Keratinocyte (primary cell): ENCODE results near the gene NCK2. TPM values are rescaled to one million over a fixed set of nuclear protein-coding genes. Genes with fewer than 3 reads are reported as not detected.

Experiments used
- DNase-seq: peaks from one replicate; pipeline ENCODE4 v3.0.0-alpha.2; 2011; ENCODE audit warnings: low read depth, missing footprints, low spot score
- FAIRE-seq: peaks from 2 replicates; lab custom pipeline; 2011; peaks lifted over from hg19 to GRCh38; lab: Jason Lieb, UNC
- H2AFZ ChIP-seq: 2 replicates; pipeline ENCODE4 v1.6.0; 2012; ENCODE audit warnings: low read length, control low read depth, inconsistent platforms; ENCODE audit not compliant: control insufficient read depth
- H3K27ac ChIP-seq: 2 replicates; pipeline ENCODE4 v1.5.1; 2011; ENCODE audit warnings: low read length; ENCODE audit not compliant: control insufficient read depth, insufficient read depth
- H3K27me3 ChIP-seq: 3 replicates; pipeline ENCODE4 v1.6.0; 2011; ENCODE audit warnings: low read length; ENCODE audit not compliant: control insufficient read depth, insufficient read depth; ENCODE audit errors: extremely low read depth
- H3K36me3 ChIP-seq, 2 experiments: 2 replicates in 1 of 2; 3 replicates in 1 of 2; pipeline ENCODE4 v1.5.1; 2011; ENCODE audit warnings: low read length in 2 of 2, mild to moderate bottlenecking in 1 of 2; ENCODE audit not compliant: control insufficient read depth in 2 of 2, insufficient read depth in 2 of 2; ENCODE audit errors: extremely low read depth in 1 of 2
- H3K4me1 ChIP-seq: 3 replicates; pipeline ENCODE4 v1.5.1; 2011; ENCODE audit warnings: low read length; ENCODE audit not compliant: control insufficient read depth, insufficient read depth; ENCODE audit errors: extremely low read depth
- H3K4me2 ChIP-seq: 3 replicates; pipeline ENCODE4 v1.6.0; 2011; ENCODE audit warnings: low read depth, low read length; ENCODE audit not compliant: control insufficient read depth, insufficient read depth; ENCODE audit errors: extremely low read depth
- H3K4me3 ChIP-seq, 3 experiments: fragments of 200-600 bp in 1 of 3; sonication (generic) in 1 of 3; 2 replicates in 2 of 3; 3 replicates in 1 of 3; pipeline ENCODE4 v1.5.1; 2011 to 2016; ENCODE audit warnings: low read length in 3 of 3, mild to moderate bottlenecking in 3 of 3, control low read depth in 2 of 3, inconsistent platforms in 1 of 3, low read depth in 1 of 3, mixed read lengths in 1 of 3, mixed run types in 1 of 3, moderate library complexity in 1 of 3; ENCODE audit not compliant: control insufficient read depth in 2 of 3, insufficient read depth in 2 of 3; ENCODE audit errors: extremely low read depth in 1 of 3
- H3K79me2 ChIP-seq: 2 replicates; pipeline ENCODE4 v1.6.0; 2012; ENCODE audit warnings: low read length; ENCODE audit not compliant: control insufficient read depth, insufficient read depth
- H3K9ac ChIP-seq: 3 replicates; pipeline ENCODE4 v1.6.0; 2011; ENCODE audit warnings: low read length; ENCODE audit not compliant: control insufficient read depth, insufficient read depth; ENCODE audit errors: extremely low read depth
- H3K9me1 ChIP-seq: 3 replicates; pipeline ENCODE4 v1.6.0; 2011; ENCODE audit warnings: low read length; ENCODE audit not compliant: control insufficient read depth, insufficient read depth; ENCODE audit errors: extremely low read depth
- H3K9me3 ChIP-seq: 2 replicates; pipeline ENCODE4 v1.5.1; 2012; ENCODE audit warnings: low read depth, low read length; ENCODE audit not compliant: control insufficient read depth
- H4K20me1 ChIP-seq: 3 replicates; pipeline ENCODE4 v1.6.0; 2011; ENCODE audit warnings: low read length; ENCODE audit not compliant: control insufficient read depth, insufficient read depth; ENCODE audit errors: extremely low read depth
- CTCF ChIP-seq, 3 experiments: IDR thresholded peaks in 1 of 3; conservative IDR thresholded peaks in 1 of 3; optimal IDR thresholded peaks in 1 of 3; 2 replicates in 2 of 3; 3 replicates in 1 of 3; pipeline versions ENCODE3 to v1.5.1; 2011; ENCODE audit warnings: low read length in 3 of 3, mild to moderate bottlenecking in 3 of 3, moderate library complexity in 2 of 3, control low read depth in 1 of 3, inconsistent platforms in 1 of 3; ENCODE audit not compliant: insufficient read depth in 2 of 3; ENCODE audit errors: extremely low read depth in 1 of 3
- EZH2 ChIP-seq: IDR thresholded peaks from one replicate; pipeline ENCODE4 v1.6.1; 2012; ENCODE audit warnings: inconsistent platforms, mild to moderate bottlenecking, low read length, moderate library complexity
- dilution Hi-C: fragments of 300-500 bp; cut with MboI; formaldehyde crosslinking; loops from one replicate; pipeline ENCODE4 v1.7.0; 2020; ENCODE audit warnings: low sequenced_read_pairs; ENCODE audit not compliant: extremely low pct_ligation_motif_present
- polyA plus RNA-seq, 5 experiments: library from polyadenylated mRNA; depleted of rRNA in 3 of 5; stranded (reverse) in 3 of 5; stranded (forward) in 1 of 5; unstranded in 1 of 5; fragments of >200 nt; gene quantifications; 1 replicate in 1 of 5; 2 replicates in 3 of 5; 3 replicates in 1 of 5; pipeline versions ENCODE4 v1.2.1 to v1.2.3, GENCODE V29; 2011 to 2012; ENCODE audit warnings: missing spikeins in 2 of 5, low read depth in 1 of 5, low replicate concordance in 1 of 5

The NCK2 gene
- polyA plus RNA-seq, 1 donor (not counting 4 experiments of a cell fraction or from before 2014, with no cell fraction given) = 31.4 TPM

- no peaks in the 10 kb centered on the region for H3K9me1 ChIP-seq
- no peak overlapping the region for H2AFZ ChIP-seq
- H3K9ac ChIP-seq = no peak overlapping the region
- no peaks in the 10 kb centered on the region for H3K9me3 ChIP-seq
- no peak overlapping the region for H3K4me3 ChIP-seq
- dilution Hi-C loops = no loop called here
- no peaks in the 10 kb centered on the region for H3K27me3 ChIP-seq
- H3K4me2 ChIP-seq = no peak overlapping the region
- H4K20me1 ChIP-seq = peaks cover 19% of the 10 kb centered on the region
- TF ChIP-seq EZH2 = no peak
- TF ChIP-seq CTCF (optimal IDR thresholded peaks at IDR 0.05 in 1 of 3, IDR thresholded peaks at IDR 0.05 in 1 of 3, conservative IDR thresholded peaks at IDR 0.05 in 1 of 3; ENCODE audit: extremely low read depth in 1 of 3, insufficient read depth in 2 of 3, low read length in 3 of 3) = no peak
- H3K4me1 ChIP-seq = no peaks in the 10 kb centered on the region
- no peak for FAIRE-seq
- peaks cover 86% of the 10 kb centered on the region for H3K79me2 ChIP-seq
- H3K27ac ChIP-seq = no peak overlapping the region
- peaks cover 6 to 11% of the 10 kb centered on the region in 2 experiments for H3K36me3 ChIP-seq
- no peak for DNase-seq
Measured at GRCh38 chr2:105776560-105776928, 31.8 kb downstream of the NCK2 start.

GRCh38 chr2:105777031-105777482, 32.3 kb downstream of the NCK2 start:
- H2AFZ ChIP-seq = no peak overlapping the region

More at GRCh38 chr2:105777031-105777482, 32.3 kb downstream of the NCK2 start:
- H3K4me1 ChIP-seq = no peaks in the 10 kb centered on the region
- H4K20me1 ChIP-seq = peaks cover 19% of the 10 kb centered on the region
- DNase-seq (no peak), FAIRE-seq (no peak)
- no peak overlapping the region for H3K27ac ChIP-seq
- no peaks in the 10 kb centered on the region for H3K27me3 ChIP-seq
- H3K36me3 ChIP-seq = peaks cover 6% of the 10 kb centered on the region in 2 experiments
- dilution Hi-C loops = no loop called here
- H3K4me2 ChIP-seq = no peak overlapping the region
- peaks cover 86% of the 10 kb centered on the region for H3K79me2 ChIP-seq
- H3K9me3 ChIP-seq = no peaks in the 10 kb centered on the region
- TF ChIP-seq EZH2 (no peak), CTCF (optimal IDR thresholded peaks at IDR 0.05 in 1 of 3, IDR thresholded peaks at IDR 0.05 in 1 of 3, conservative IDR thresholded peaks at IDR 0.05 in 1 of 3; ENCODE audit: extremely low read depth in 1 of 3, insufficient read depth in 2 of 3, low read length in 3 of 3) (no peak)
- no peak overlapping the region for H3K9ac ChIP-seq
- H3K4me3 ChIP-seq = no peak overlapping the region
- H3K9me1 ChIP-seq = no peaks in the 10 kb centered on the region
